Keratinocyte (primary cell): Measurements from ENCODE around the gene RPL27A. TPM values are rescaled to one million over a fixed set of nuclear protein-coding genes. Genes with fewer than 3 reads are reported as not detected.

Source experiments
- DNase-seq: peaks from one replicate; pipeline ENCODE4 v3.0.0-alpha.2; 2011; ENCODE audit warnings: low read depth, missing footprints, low spot score
- FAIRE-seq: peaks from 2 replicates; lab custom pipeline; 2011; peaks lifted over from hg19 to GRCh38; lab: Jason Lieb, UNC
- H2AFZ ChIP-seq: 2 replicates; pipeline ENCODE4 v1.6.0; 2012; ENCODE audit warnings: low read length, control low read depth, inconsistent platforms; ENCODE audit not compliant: control insufficient read depth
- H3K27ac ChIP-seq: 2 replicates; pipeline ENCODE4 v1.5.1; 2011; ENCODE audit warnings: low read length; ENCODE audit not compliant: control insufficient read depth, insufficient read depth
- H3K27me3 ChIP-seq: 3 replicates; pipeline ENCODE4 v1.6.0; 2011; ENCODE audit warnings: low read length; ENCODE audit not compliant: control insufficient read depth, insufficient read depth; ENCODE audit errors: extremely low read depth
- H3K36me3 ChIP-seq, 2 experiments: 2 replicates in 1 of 2; 3 replicates in 1 of 2; pipeline ENCODE4 v1.5.1; 2011; ENCODE audit warnings: low read length in 2 of 2, mild to moderate bottlenecking in 1 of 2; ENCODE audit not compliant: control insufficient read depth in 2 of 2, insufficient read depth in 2 of 2; ENCODE audit errors: extremely low read depth in 1 of 2
- H3K4me1 ChIP-seq: 3 replicates; pipeline ENCODE4 v1.5.1; 2011; ENCODE audit warnings: low read length; ENCODE audit not compliant: control insufficient read depth, insufficient read depth; ENCODE audit errors: extremely low read depth
- H3K4me2 ChIP-seq: 3 replicates; pipeline ENCODE4 v1.6.0; 2011; ENCODE audit warnings: low read depth, low read length; ENCODE audit not compliant: control insufficient read depth, insufficient read depth; ENCODE audit errors: extremely low read depth
- H3K4me3 ChIP-seq, 3 experiments: fragments of 200-600 bp in 1 of 3; sonication (generic) in 1 of 3; 2 replicates in 2 of 3; 3 replicates in 1 of 3; pipeline ENCODE4 v1.5.1; 2011 to 2016; ENCODE audit warnings: low read length in 3 of 3, mild to moderate bottlenecking in 3 of 3, control low read depth in 2 of 3, inconsistent platforms in 1 of 3, low read depth in 1 of 3, mixed read lengths in 1 of 3, mixed run types in 1 of 3, moderate library complexity in 1 of 3; ENCODE audit not compliant: control insufficient read depth in 2 of 3, insufficient read depth in 2 of 3; ENCODE audit errors: extremely low read depth in 1 of 3
- H3K79me2 ChIP-seq: 2 replicates; pipeline ENCODE4 v1.6.0; 2012; ENCODE audit warnings: low read length; ENCODE audit not compliant: control insufficient read depth, insufficient read depth
- H3K9ac ChIP-seq: 3 replicates; pipeline ENCODE4 v1.6.0; 2011; ENCODE audit warnings: low read length; ENCODE audit not compliant: control insufficient read depth, insufficient read depth; ENCODE audit errors: extremely low read depth
- H3K9me1 ChIP-seq: 3 replicates; pipeline ENCODE4 v1.6.0; 2011; ENCODE audit warnings: low read length; ENCODE audit not compliant: control insufficient read depth, insufficient read depth; ENCODE audit errors: extremely low read depth
- H3K9me3 ChIP-seq: 2 replicates; pipeline ENCODE4 v1.5.1; 2012; ENCODE audit warnings: low read depth, low read length; ENCODE audit not compliant: control insufficient read depth
- H4K20me1 ChIP-seq: 3 replicates; pipeline ENCODE4 v1.6.0; 2011; ENCODE audit warnings: low read length; ENCODE audit not compliant: control insufficient read depth, insufficient read depth; ENCODE audit errors: extremely low read depth
- CTCF ChIP-seq, 3 experiments: IDR thresholded peaks in 1 of 3; conservative IDR thresholded peaks in 1 of 3; optimal IDR thresholded peaks in 1 of 3; 2 replicates in 2 of 3; 3 replicates in 1 of 3; pipeline versions ENCODE3 to v1.5.1; 2011; ENCODE audit warnings: low read length in 3 of 3, mild to moderate bottlenecking in 3 of 3, moderate library complexity in 2 of 3, control low read depth in 1 of 3, inconsistent platforms in 1 of 3; ENCODE audit not compliant: insufficient read depth in 2 of 3; ENCODE audit errors: extremely low read depth in 1 of 3
- EZH2 ChIP-seq: IDR thresholded peaks from one replicate; pipeline ENCODE4 v1.6.1; 2012; ENCODE audit warnings: inconsistent platforms, mild to moderate bottlenecking, low read length, moderate library complexity
- dilution Hi-C: fragments of 300-500 bp; cut with MboI; formaldehyde crosslinking; loops from one replicate; pipeline ENCODE4 v1.7.0; 2020; ENCODE audit warnings: low sequenced_read_pairs; ENCODE audit not compliant: extremely low pct_ligation_motif_present
- polyA plus RNA-seq, 5 experiments: library from polyadenylated mRNA; depleted of rRNA in 3 of 5; stranded (reverse) in 3 of 5; stranded (forward) in 1 of 5; unstranded in 1 of 5; fragments of >200 nt; gene quantifications; 1 replicate in 1 of 5; 2 replicates in 3 of 5; 3 replicates in 1 of 5; pipeline versions ENCODE4 v1.2.1 to v1.2.3, GENCODE V29; 2011 to 2012; ENCODE audit warnings: missing spikeins in 2 of 5, low read depth in 1 of 5, low replicate concordance in 1 of 5

Gene RPL27A
- polyA plus RNA-seq, 1 donor (not counting 4 experiments of a cell fraction or from before 2014, with no cell fraction given): 1,483 TPM

DNA sequence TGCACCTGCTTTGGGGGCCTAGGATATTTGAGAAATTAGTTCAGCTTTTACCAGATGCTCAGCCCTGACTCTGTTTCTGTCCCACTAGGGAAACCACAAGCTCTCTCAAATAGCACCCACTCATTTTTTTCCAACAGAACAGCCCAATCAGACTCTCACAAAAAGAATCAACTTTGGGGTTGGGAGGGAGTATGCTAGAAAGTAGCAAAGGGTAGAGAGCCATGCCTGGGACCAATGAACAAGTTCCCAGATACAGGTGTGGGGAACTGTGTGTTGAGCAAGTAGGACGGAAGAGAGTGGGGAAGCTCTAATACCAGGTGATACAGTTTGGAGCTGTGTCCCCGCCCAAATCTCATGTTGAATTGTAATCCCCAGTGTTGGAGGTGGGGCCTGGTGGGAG, 41.3 kb upstream of the RPL27A start:
- Histone ChIP-seq H3K79me2 (no peaks in the 10 kb centered on the region), H2AFZ (no peak overlapping the region), H3K36me3 (peaks cover 19 to 31% of the 10 kb centered on the region in 2 experiments), H3K9me1 (no peaks in the 10 kb centered on the region), H3K9ac (no peak overlapping the region), H3K27ac (no peak overlapping the region), H3K4me1 (no peaks in the 10 kb centered on the region), H4K20me1 (no peaks in the 10 kb centered on the region), H3K4me2 (no peak overlapping the region), H3K27me3 (no peaks in the 10 kb centered on the region), H3K4me3 (no peak overlapping the region), H3K9me3 (no peaks in the 10 kb centered on the region)
- DNase-seq (no peak), FAIRE-seq (no peak)
- dilution Hi-C loops: no loop called here
- TF ChIP-seq CTCF (optimal IDR thresholded peaks at IDR 0.05 in 1 of 3, IDR thresholded peaks at IDR 0.05 in 1 of 3, conservative IDR thresholded peaks at IDR 0.05 in 1 of 3; ENCODE audit: extremely low read depth in 1 of 3, insufficient read depth in 2 of 3, low read length in 3 of 3): no peak
- no peak for TF ChIP-seq EZH2

GRCh38 chr11:8642196-8642841, 40.3 kb upstream of the RPL27A start:
- no peaks in the 10 kb centered on the region for H3K79me2 ChIP-seq
- no peaks in the 10 kb centered on the region for H3K27me3 ChIP-seq
- peaks cover 20 to 31% of the 10 kb centered on the region in 2 experiments for H3K36me3 ChIP-seq
- no peak overlapping the region for H2AFZ ChIP-seq
- H3K9ac ChIP-seq: no peak overlapping the region
- TF ChIP-seq EZH2: no peak
- H3K4me2 ChIP-seq: no peak overlapping the region
- DNase-seq: no peak
- no peak for FAIRE-seq
- no peaks in the 10 kb centered on the region for H4K20me1 ChIP-seq
- H3K9me3 ChIP-seq: no peaks in the 10 kb centered on the region
- no peak overlapping the region for H3K27ac ChIP-seq
- no peaks in the 10 kb centered on the region for H3K4me1 ChIP-seq
- no peaks in the 10 kb centered on the region for H3K9me1 ChIP-seq
- dilution Hi-C loops: no loop called here
- no peak overlapping the region for H3K4me3 ChIP-seq

DNA sequence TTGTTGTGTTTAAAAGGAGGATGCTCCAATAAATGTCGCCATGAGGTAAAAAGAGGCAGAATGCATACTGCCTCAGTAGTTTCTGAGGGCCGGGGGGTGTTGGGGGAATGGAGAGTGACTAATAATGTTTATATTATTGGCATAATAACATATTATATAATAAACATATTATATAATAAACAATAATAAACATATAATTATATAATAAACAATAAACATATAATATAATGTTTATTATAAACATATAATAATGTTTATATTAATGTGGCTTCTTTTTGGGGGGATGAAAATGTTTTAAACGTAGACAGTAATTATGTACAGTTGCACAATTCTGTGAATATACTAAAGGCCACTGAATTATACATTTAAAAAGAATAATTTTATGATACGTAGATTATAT, 35.7 kb upstream of the RPL27A start:
- no peak for FAIRE-seq

More for the DNA sequence above, 35.7 kb upstream of the RPL27A start:
- H3K9ac ChIP-seq: no peak overlapping the region
- no peaks in the 10 kb centered on the region for H3K27me3 ChIP-seq
- H3K4me1 ChIP-seq: peaks cover 7% of the 10 kb centered on the region
- H4K20me1 ChIP-seq: no peaks in the 10 kb centered on the region
- H3K9me1 ChIP-seq: no peaks in the 10 kb centered on the region
- H3K79me2 ChIP-seq: no peaks in the 10 kb centered on the region
- peaks cover 23 to 30% of the 10 kb centered on the region in 2 experiments for H3K36me3 ChIP-seq
- dilution Hi-C loops: no loop called here
- no peak overlapping the region for H3K4me2 ChIP-seq
- no peak overlapping the region for H3K27ac ChIP-seq
- H2AFZ ChIP-seq: no peak overlapping the region
- no peak overlapping the region for H3K4me3 ChIP-seq
- H3K9me3 ChIP-seq: no peaks in the 10 kb centered on the region
- TF ChIP-seq EZH2 (no peak), CTCF (optimal IDR thresholded peaks at IDR 0.05 in 1 of 3, IDR thresholded peaks at IDR 0.05 in 1 of 3, conservative IDR thresholded peaks at IDR 0.05 in 1 of 3; ENCODE audit: extremely low read depth in 1 of 3, insufficient read depth in 2 of 3, low read length in 3 of 3) (no peak)
- DNase-seq: no peak
